GM04503 (cell line): Measurements from ENCODE around the gene CBLB.

Experiments
- DNase-seq: peaks from one replicate; pipeline ENCODE4 v3.0.0-alpha.2; 2012; ENCODE audit warnings: low read depth

Gene CBLB

GRCh38 chr3:105869861-105870755, 1.3 kb upstream of the CBLB start:
- DNase-seq, result no peak

GRCh38 chr3:105869531-105869833, 670 bp upstream of the CBLB start:
- no peak for DNase-seq

DNA sequence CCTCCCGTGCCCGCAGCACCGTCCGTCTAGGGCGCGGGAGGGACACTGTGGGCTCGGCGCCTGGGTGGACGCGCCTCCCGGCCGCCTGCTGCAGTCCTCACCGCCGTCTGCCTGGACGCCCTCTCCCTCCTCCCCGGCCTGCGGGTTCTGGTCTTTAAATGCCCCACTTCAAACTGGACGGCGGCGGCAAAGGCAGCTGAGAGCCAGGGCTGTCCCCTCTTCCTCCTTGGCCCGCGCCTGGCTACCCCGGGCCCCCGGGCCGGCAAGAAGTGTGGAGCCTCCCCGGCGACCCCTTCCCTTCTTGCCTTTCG, 426 bp downstream of the CBLB start:
- no peak for DNase-seq

DNA sequence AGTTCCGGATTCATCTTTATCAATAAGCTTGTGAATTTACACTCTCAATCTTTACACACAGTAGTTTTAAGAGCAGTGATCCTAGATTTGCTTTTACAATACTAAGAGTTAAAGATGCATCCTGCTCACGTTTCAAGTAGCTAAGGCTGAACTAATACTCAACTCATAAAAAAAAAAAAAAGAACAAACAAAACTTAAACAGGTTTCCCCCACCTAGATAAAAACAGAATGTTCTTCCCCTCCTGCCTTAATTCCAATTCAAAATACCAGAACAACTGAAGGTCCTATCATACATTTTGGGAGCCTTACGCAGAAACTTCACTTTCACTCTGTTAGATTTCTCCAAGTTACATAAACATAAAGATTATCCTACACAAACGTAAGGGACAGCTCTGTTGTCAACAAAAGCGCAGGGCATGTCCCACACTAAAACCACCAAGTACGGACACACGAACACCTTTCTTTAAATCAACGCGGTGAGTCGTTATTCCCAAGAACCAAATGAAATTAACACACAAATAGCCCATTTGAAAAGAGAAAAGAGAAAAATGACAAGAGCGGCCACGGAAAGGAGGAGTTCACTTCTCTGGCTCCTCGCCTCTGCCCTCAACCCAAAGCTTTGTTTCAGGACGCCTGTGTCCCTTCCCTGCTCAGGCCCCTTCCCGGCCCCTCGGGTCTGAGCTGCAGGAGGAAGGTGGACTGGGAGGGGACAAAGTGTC, 941 bp downstream of the CBLB start:
- no peak for DNase-seq

DNA sequence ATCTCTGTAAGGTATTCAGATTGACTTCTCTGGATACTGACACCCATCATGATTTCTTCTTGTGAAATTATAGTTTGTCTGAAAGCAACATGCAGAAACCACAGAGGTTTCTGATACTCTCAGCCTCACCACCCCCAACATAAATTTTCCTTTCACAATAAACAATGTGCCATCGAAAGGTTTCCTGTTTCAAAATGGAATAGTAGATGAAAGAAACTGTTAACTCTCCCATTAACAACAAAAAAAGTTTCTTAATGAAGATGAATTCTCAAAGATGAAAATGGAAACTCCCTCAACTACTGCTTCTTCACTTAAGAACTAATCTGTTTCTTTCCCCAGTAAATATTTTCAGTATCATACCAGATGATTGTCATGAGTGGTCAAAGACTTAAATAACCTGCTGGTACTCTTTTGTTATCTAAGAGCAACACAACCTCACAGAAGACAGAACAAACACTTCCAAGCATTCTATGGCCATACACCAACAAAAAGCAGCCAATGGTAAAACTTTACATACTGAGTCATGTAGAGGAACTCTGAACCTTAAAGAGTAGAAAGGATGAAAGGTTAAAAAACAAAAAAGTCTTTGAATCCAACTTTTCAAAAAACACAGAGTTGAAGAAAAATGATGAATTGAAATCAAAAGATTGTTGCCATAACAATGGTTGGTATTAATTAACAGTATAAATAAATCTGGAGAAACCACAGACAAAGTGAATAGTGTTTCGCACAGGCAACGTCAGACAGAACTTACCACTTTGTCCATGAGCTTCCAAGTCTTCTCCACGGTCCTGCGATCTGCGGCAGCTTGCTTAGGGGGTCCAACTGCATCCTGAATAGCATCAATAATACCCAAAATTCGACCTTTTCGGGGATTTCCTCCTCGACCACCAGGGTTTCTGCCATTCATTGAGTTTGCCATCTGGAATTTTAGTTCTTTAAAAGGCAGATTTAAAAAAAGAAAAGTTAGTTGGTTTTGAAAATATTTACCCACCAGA, 1.9 kb downstream of the CBLB start:
- DNase-seq, result no peak

DNA sequence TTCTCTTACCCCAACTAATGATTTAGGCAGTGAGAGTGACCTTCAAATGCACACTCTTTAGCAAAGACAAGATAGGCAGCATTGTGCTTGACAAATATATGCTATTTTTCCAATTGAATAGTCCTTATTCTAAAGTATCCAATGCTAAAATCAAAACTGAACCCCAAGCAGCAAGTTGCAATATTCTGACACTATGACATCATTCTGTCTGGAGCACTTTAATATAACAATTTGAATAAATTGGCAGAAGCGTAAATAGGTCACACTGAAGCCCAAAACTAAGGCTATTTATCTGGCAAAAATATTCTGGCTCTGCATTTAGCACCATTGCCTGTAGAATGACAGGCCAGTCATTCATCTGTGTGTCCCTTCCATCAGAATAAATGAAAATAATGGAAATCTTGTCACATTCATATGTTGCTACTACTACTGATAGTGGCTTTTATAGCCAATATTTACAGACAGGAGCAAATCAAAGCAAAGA, 2.9 kb downstream of the CBLB start:
- no peak for DNase-seq

GRCh38 chr3:105865016-105865623, 3.7 kb downstream of the CBLB start:
- no peak for DNase-seq

GRCh38 chr3:105864212-105864611, 4.6 kb downstream of the CBLB start:
- DNase-seq, result no peak

DNA sequence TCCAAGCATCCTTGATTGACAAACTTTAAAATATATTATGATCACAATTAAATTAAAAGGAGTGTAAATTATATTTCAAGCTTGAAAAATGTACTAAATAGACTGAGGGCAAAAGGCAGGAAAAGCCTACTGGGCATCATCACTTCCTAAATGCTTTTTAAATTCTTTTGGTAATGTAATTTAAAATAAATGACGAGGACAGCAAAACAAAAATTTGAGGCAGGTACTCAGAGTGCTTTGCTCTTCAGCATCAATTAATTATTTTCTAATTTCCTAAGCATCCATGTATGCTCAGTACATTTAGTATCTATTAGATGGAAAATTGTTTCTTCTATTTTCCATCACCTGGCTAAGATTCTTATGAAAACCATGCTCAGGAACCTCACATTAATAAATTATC, 5.2 kb downstream of the CBLB start:
- no peak for DNase-seq

DNA sequence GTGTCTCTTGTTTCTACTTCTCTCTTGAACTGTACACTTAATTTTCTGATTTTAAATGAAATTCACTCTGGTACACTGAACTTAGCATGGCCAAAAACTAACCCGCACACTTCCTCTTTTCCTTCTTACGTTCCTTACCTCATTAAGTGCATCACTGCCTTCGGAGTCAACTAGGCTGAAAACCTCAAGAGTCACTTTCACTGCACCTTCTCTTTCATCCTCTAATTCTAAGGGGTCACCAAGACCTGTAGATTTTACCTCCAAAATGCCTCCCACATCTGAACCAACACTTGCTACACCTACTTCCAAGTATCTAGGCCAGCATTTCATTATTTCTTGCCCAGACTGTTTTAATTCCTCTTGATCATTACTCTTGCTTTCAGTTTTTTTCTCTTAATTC, 6.6 kb downstream of the CBLB start:
- no peak for DNase-seq

- no peak for DNase-seq
These were observed 8.2 kb downstream of the CBLB start for GRCh38 chr3:105860641-105861040.

DNA sequence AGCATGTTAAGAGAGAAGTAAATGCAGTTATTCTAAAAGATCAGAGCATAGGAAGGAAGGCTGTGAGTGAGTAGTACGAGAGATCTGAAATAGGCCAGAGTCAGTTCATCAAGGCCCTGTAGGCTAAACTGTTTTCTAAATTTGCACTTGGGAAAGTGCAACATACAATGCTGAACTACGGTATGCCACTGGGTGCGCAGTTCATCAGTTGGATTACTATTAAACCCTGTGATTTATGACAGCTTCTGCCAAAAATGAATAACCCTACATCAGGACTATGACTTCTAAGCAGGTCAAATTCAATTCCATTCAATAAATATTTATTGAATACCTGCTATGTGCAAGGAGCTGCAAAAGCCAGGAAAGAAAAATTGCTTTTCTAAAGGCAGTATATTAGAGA, 10.8 kb downstream of the CBLB start:
- no peak for DNase-seq

GRCh38 chr3:105857601-105858000, 11.2 kb downstream of the CBLB start:
- DNase-seq, result no peak

- no peak for DNase-seq
These were observed 12.2 kb downstream of the CBLB start for GRCh38 chr3:105856605-105857004.

DNA sequence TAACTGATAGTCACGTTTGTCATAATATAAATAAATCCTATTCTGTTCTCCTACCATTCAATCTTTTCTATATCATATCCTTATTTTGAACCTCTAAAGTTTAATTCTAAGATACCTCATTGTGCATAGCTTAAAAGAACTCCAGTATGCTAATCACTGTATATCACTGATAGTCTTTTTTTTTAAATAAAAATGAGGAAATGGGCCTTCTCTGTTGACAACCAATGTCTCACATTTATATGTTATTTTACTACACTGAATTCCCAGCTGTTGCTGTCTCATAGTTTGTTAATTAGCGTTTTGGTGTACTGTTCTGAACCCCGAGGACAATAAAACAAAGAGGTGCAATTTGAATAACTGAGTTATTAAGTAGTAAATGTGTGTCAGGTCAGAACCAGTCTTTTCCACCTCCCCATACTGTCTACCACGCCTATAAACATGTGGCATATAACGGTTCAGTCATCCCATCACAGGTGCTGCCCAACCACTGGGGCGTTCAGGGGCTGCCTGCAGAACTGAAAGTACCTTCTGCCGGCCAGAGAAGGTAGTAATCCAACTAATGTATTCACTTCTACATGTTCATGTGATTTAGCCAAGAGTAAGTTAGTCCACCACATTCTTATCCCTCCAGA, 14.9 kb downstream of the CBLB start:
- no peak for DNase-seq

- DNase-seq, result no peak
These were observed 17.2 kb downstream of the CBLB start for GRCh38 chr3:105851582-105851981.

GRCh38 chr3:105851176-105851575, 17.6 kb downstream of the CBLB start:
- DNase-seq, result no peak

DNA sequence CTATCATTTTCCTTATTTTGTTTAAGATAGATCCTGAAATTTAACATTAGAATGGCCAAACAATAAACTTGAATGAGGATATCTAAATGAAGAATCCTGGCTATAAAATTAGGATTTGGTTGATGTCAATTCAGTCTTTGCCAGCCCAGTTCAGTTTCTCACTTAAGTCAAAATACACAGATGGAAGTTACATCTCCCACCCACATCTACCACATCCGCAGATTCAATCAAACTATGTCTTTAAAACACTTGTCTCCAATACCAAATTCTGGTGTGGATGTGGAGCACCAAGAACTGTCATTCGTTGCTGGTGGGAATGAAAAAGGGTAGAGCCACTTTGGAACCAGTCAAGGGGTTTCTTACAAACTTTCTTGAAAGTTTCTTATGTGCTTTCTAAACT, 18.2 kb downstream of the CBLB start:
- no peak for DNase-seq

DNA sequence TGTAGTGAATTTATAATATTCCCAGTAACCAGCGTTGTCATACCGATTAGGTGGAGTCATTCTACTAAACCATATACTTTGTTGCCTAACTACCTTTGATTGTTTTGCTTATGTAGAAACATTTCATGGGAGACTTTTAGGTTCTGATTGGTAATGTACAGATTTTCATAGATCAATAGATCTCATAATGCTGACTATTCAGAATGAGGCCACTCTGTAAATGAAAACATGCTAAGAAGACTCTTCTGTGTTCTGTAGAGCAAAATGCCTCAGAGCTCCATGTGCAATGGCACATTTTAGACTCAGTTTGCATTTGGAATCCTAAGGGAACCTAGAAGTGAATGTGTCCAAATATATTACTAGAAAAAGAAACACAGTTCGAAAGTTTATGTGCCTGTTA, 20.0 kb downstream of the CBLB start:
- no peak for DNase-seq

DNA sequence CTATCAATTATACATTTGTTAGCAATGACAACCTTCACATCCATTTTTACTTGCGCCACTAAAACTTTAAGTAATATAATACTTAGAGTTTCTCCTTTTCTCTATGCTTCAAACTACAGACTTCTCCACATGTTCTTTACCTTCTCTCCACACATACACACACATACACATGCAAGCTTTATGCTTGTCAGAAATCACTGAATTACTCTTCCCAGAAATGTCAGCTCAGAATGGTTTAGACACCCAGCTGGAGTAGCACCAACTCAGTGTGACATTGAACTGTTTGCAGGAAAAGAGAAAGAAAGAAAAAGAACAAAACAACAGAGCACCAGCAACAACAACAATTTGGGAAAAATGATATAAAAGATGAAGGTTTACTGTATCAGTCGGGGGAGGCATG, 20.9 kb downstream of the CBLB start:
- DNase-seq, result no peak

DNA sequence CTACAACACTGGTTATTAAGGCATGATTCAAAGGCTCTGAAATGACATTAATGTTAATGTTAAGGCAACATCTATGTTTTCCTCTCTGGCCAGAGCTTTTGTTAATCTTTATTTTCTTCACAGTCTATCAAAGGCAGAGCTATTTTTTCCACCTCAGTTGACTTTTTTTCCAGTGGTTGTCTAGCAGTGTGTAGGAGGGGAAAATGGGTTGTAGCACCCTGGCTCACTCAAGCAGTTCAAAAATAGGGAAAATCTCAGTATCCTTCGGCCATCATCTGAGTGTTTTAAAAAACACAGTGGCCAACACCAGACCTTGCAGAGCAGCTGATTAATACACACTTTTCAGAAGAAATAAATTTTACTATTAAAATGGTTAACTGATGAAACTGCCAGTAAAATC, 21.4 kb downstream of the CBLB start:
- no peak for DNase-seq

GRCh38 chr3:105846809-105847208, 22.0 kb downstream of the CBLB start:
- DNase-seq, result no peak
